Measurements from ENCODE around the gene PIEZO1.

The PIEZO1 gene

GRCh38 chr16:88699180-88699579 is 85.8 kb downstream of the PIEZO1 start:
- no peak for DNase-seq

GRCh38 chr16:88698646-88699045 is 86.4 kb downstream of the PIEZO1 start:
- no peak for DNase-seq

GRCh38 chr16:88697831-88698615 is 87.0 kb downstream of the PIEZO1 start:
- DNase-seq: no peak

- no peak for DNase-seq
Observed at GRCh38 chr16:88697116-88697830, 87.7 kb downstream of the PIEZO1 start.

- DNase-seq: no peak
Observed at GRCh38 chr16:88696441-88696840, 88.6 kb downstream of the PIEZO1 start.

GRCh38 chr16:88695753-88696152 is 89.3 kb downstream of the PIEZO1 start:
- DNase-seq: no peak

GRCh38 chr16:88695218-88695617 is 89.8 kb downstream of the PIEZO1 start:
- DNase-seq: no peak

DNA sequence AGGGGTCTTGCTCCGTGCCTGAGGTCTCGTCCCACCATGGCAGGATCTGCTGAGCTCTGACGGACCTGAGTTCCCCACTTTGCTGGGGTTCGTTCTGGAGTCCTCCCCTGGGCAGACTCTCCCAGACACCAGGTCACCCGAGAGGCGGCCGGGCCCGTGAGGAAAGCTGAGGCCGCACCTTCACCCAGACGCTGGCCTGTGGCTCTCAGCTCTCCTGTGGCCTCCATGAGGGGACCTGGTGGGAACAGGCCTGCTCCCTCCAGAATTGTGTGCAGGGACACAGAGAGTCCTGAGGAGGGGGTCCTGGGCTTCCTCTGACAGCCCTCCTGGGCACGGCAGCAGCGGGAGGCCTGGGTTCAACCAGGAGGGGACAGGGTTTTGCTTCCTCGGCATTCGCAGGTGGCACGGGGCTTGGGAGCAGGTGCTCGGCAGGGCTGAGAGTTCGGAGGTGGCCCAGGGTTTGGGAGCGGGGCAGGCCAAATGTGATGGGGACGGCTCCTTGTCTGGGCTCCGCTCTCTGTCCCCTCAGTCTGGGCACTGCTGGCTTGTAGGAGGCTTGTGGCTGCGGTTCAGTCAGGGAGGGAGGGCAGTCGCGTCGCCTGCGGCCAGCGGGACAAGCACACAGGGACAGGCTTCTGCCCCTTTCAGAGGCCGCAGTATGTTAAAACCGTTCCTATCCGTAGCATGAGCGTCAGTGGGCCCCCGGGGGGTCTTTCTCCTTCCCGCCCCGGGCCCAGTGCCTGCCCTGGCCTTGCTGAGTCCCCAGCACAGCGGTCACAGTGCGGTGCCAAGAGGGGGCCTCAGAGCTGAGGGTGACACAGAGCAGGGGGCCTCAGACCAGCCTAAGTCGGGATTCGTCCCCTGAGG is 90.6 kb downstream of the PIEZO1 start:
- no peak for DNase-seq

GRCh38 chr16:88693420-88694177 is 91.4 kb downstream of the PIEZO1 start:
- DNase-seq: no peak

GRCh38 chr16:88692861-88693260 is 92.2 kb downstream of the PIEZO1 start:
- DNase-seq: no peak

- DNase-seq: no peak
Observed at GRCh38 chr16:88691924-88692560, 93.0 kb downstream of the PIEZO1 start.

DNA sequence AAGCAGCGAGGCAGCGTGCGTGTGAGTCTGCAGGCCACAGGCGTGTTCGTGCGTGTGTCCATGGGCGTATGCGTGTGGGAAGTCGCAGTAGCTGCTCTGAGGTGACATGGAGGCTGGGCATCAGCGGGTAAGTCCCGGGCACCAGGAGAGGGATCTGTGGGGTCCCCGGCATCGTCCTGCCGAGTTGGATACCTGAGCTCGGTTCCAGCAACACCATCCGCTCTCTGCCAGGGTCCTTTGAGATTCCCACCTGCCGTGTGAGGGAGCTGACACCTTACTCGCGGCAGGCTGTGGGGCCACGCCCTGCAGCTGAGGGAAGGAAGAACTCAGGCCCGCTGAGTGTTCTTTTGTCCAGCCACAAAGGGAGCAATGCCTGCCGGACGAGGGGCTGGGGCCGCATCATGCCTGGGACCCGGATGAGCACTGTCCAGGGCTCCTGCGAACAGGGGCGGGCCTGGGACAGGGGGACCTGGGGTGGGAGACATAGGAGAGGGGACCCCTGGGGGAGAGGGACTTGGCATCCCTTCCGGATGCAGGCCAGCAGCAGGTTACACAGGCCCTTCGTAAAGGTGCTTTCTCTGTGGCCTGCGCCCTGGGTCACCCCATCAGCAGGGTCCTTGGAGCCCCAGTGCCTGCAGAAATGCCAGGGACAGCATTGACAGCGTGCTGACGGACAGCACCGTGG is 93.7 kb downstream of the PIEZO1 start:
- no peak for DNase-seq

DNA sequence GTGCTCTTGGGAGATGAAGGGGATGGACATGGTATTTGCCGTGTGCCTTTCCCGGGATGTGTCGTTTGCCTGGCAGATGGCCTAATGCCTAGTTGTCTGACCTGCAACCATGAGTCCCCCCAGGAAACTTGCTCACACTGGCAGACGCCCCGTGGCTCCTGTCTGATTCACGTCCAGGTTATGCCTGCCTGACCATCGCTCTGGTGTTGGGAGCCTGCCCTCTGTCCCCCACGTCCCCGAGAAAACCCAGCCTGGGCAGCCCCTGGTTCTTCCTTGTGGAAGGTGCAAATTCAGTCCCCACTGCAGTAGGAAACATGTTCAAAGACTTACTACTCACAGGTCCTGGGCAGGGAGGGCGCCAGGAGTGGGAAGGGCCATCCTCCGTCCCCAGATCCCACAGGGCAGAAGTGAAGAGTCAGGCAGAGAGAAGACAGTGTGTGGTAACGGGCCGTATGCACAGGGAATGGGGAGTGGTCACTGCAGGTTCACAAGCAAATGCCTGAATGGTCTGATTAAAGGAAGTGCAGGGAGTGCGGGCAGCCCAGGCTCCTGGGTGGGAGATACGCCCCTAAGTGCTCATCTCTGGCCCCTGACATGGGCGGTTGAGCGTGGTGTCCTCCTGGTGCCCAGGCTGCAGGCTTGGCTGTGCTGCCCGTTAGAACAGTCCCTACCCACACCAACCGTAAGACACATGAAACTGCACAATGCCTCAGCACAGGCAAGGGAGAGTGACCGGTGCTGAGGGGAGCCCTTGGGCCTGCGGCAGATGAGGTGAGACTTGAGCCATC is 94.5 kb downstream of the PIEZO1 start:
- no peak for DNase-seq

DNA sequence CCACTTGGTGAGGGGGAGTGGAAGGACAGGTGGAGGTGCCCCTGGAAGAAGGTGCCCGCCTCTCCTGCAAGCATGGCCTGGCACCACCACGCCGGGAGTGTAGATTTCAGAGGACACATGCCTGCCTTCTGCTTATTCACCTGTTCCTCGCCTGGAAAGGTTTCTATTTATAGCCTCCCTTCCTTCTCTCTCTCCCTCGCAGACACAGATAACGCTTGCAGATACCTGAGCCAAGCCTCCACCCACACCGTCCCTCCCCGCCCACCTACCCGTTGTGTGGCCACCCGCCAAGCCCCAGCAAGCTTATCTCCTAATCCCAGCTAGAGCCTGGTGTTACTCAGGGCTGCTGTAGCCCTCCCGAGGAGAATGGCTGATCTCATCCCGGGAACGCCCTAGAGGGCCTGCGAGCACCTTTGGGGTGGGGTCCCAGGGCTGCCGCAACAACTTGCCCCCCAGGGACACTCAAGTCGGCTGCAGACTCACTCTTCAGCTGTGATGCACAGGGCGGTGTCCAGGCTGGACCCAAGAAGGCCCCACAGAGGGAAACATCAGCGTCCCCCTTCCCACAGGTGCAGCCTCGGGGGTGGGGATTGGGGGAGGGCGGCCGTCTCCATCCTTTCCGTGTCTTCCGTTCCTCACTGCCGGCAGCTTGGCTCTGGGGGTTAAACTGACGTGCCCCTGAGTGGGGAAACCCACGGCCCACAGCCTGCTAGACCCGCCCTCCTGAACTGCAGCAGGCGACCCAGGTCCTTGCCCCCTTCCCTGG is 96.8 kb downstream of the PIEZO1 start:
- peak; percentile 68 for DNase-seq

GRCh38 chr16:88687676-88688012 is 97.4 kb downstream of the PIEZO1 start:
- no peak for DNase-seq

DNA sequence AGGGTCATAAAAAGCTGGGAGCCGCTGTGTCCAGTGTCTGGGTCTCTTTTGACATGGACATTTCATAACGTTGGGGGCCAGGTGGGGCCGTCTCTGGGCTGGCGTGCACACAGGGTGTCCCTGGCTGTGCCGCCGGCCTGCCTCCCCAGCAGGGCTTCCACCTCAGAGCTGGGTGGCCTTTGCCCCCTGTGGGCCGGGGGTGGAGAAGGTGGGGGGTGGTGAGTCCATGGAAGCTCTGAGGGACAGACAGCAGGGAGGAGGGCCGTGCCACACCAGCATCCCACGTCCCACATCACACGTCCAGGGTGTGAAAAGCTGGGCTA is 97.8 kb downstream of the PIEZO1 start:
- no peak for DNase-seq

- DNase-seq: no peak
Observed at GRCh38 chr16:88686439-88687253, 98.4 kb downstream of the PIEZO1 start, which contains the start of gene SNAI3. Gene SNAI3, minus strand, starts transcription at chr16:88686507. Its CDS starts 101 bp downstream, at chr16:88686406.

GRCh38 chr16:88686062-88686438 is 99.0 kb downstream of the PIEZO1 start:
- DNase-seq: no peak
